GM19240 (cell line): Measurements from ENCODE around the gene ZIC3.
"Not testable (repeated sequence)": the region's sequence is repeated elsewhere in the genome, so short reads cannot be mapped to it uniquely, and the experiment has no call there.

Source experiments
- DNase-seq: peaks from one replicate; pipeline ENCODE4 v3.0.0; 2011; ENCODE audit warnings: low spot score; ENCODE audit not compliant: insufficient read length

Gene ZIC3

DNA sequence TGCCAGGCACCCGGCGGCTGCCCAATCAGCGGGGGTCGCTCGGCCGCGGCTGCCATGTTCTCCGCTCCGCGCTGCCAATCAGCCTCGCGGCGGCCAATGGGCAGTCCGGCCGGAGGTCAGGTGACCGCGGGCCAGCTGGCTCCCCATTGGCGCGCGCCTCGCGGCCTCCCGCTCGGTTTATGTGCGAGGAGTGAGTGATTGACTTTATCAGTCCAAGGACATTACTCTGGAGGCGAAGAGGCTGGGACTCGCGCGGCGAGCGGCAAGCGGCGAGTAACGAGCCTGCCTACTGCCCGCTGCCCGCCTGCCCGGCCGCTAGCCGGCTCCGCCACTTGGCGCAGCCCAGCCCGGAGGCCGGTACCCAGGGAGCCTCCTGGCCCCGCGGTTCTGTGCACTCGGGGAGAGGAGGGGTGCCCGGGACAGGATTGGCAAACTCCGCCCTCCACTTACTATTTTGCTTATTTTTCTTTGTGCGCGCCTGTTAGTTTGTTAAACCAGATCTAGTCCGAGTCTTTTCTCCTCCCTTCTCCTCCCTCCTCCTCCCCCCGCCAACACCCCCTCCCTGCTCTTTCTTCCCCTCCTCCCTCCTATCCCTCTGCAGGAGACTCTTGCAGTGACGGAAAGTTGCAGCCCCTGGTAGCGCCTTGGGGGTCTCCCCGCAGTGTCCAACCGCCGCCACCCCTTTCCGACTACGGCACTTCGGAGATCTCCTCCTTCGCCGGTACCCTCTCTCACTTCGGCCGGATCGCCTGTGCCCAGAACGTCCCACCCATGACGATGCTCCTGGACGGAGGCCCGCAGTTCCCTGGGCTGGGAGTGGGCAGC, at the start of gene ZIC3:
TSS of gene ZIC3 (plus strand) at position 207 of the 825 bp plus-strand sequence. CDS start at position 772, 565 bp downstream.
- DNase-seq: no peak

DNA sequence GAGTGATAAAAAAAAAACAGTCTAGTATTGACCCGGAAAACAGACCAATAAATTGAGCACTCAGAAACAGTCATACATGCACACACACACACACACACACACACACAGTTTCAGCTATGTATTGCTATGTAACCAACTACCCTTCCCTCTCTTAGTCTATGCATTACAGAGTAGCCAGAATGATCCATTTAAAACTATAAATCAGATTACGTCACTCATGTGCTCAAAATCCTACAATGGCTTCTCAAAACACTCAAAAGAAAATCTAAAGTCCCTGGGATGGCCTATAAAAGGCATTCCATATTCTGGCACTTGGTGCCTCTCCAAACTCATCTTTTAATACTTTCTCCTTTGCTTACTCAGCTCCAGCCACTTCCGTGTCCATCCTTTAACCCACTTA, 46.5 kb upstream of the ZIC3 start:
- DNase-seq: no peak

DNA sequence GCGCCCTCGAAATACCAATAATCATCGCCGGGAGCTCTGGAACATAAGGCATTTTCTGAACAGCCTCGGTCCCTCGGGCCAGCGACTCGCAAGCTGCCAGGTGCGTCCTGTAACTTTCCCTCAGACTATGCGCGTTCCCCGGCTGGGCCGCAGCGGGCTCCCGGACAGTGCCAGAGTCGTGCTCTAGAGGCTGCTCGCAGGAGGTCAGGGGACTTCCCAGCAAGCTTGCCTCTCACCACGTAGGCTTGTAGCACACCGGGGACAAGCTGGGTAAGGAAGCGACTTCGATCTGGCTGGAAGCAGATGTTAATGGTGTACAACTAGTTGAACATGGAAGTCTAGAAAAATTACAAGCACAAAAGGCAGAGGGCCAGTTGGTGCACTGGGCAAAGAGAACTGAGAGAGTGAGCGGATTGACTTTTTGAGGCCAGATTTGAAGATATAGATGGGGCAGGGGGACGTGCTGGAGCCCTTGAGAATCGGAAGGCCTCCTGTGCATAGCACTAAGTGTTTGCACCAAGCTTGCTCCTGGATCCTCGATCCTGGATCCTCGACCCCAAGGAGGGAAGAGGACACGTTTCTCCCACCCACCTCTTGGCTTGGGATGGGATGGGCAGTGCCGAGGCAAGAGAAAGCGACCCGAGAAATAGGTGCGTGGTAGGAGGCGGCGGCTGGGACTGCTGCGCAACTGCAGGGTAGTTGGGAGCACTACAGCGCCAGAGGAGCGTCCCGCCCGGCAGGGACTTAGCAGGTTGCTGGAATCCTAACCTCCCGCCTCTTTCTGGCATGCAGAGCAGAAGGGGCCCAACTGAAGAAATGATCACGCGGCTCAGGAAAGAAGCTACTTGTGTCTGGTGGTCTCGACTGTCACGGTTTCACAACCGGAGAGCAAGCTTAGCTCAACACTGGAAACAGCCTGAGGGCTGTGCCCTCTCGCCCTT, 19.9 kb upstream of the ZIC3 start:
- DNase-seq: no peak

DNA sequence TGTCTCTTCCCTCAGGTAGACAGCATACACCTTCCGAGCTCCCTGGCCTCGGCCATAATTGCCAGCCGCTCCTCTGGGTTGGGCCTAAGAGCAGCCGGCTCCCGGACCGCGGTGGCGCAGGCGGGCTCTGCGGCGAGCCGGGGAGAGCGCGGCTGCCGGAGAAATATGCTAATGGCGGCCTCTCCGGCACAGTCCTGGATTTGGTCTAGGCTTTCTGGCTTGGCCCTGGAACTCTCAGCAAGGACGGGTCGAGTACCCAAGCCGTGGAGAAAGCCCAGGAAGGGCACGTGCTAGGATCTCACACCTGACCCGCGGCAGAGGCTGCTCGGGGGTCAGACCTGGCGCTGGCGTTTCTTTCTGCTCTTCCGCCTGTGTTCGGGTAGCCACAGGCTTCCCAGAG, 18.6 kb upstream of the ZIC3 start:
- no peak for DNase-seq

DNA sequence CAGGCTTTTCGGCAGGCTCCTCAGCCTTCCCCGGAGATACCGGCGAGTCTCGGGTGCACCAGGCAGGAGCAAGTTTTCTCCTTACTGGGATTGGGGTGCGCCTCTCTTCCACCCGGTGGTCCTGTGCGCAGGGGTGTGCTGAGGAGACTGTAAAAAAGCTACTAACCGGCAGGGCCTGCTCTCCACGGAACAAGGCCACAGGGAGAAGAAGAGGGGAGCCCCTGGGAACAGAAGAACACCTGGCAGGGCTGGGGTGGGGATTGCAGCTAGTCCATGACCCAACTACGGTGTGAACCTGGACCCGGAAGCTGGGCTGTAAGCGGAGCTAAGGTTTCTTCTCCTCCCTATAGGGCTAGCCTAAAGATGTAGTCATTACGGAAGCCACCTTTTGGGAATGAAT, 17.7 kb upstream of the ZIC3 start:
- no peak for DNase-seq

DNA sequence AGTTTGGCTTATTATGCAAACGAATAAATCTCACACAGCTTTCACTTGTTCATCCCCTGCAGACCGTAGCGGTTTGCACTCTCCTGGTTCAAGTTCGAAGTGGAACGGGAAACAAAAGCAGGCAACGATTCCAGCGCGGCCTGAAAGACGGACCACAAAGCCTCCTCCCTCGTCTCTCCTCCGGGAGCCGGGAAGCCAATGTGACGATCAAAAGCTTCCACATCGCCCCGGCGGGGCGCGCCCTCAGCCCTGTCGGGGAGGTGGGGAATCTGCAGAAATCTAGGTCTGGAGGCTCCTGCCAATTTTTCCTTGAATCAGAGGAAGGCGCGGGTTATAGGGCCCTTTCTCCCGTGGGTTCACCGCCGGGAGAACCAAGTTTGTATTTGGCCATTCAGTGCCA, 16.9 kb upstream of the ZIC3 start:
- DNase-seq: no peak

DNA sequence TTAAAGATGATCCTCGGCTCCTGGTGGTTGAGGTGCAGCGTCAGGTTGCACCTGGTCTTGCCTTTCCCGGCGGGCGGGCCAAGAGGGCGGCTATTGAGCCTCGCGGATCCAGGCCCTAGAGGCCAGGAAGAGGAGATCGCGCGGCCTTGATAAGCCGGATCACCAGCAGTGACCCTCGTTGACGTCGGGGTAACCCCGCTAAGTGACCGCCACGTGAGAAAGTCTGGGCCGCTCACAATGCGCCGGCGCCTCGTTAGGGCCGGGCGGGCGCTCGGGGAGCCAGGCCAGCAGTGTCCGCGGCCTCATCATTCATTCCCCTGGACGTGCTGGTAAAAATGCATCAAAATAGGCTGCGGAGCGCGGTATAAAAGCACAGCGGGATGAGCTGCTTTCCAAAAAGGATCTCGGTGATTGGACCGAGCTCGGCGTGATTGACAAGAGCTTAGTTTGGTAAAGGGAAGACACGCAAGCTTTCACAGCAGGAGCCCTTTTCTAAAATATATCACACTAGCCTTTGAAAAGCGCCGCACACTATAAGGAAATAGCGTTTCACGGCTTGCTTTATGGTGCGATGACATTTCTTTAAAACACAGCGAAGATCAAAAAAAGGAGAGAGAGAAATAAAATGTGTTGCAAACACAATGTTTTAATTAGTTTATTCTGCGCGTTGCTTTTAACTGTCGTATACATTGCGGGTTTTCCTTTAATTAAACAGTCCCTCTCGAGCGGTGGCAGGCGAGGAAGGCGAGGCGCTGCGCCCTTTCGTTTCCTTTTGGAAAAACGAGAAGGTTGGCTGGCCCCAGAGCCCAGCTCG, 15.9 kb upstream of the ZIC3 start:
- DNase-seq: no peak

DNA sequence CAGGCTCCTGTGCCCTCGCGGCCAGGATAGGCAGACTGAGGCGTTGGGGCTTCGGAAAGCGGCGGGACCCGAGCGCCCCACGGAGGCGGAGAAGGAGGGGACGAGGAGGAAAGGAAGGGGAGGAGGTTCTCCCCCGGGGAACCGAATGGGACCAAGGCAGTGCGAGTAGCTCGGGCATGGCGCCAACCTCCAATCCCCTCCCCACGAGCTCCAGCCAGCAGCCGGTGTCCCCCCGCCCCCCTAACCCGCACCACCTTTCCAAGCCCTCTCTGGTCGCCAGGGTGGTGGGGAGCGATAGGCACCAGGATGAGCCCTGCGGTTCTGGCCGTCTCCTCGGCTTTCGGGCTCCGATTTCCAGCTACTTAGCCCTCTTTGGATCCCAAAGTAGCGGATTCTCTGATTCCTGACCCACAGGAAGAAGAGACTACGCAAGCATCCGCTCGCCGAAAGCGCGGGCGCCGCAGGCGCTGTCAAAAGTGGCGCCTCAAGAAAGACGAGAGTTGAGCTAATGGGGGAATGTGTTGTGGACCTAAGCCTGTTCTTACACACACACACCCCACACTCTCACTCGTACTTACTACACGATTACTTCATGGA, 15.2 kb upstream of the ZIC3 start:
- DNase-seq: no peak

DNA sequence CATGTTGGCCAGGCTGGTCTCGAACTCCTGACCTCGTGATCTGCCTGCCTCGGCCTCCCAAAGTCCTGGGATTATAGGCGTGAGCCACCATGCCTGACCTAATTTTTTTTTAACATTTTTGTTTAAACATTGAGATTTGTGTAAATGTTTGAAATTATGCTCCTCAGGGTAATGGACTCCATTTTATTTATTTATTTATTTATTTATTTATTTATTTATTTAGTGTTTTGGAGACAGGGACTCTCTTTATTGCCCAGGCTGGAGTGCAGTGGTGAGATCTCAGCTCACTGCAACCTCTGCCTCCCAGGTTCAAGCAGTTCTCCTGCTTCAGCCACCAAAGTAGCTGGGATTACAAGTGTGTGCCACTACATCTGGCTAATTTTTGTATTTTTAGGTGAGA, 13.8 kb upstream of the ZIC3 start:
- DNase-seq: not testable (repeated sequence)

DNA sequence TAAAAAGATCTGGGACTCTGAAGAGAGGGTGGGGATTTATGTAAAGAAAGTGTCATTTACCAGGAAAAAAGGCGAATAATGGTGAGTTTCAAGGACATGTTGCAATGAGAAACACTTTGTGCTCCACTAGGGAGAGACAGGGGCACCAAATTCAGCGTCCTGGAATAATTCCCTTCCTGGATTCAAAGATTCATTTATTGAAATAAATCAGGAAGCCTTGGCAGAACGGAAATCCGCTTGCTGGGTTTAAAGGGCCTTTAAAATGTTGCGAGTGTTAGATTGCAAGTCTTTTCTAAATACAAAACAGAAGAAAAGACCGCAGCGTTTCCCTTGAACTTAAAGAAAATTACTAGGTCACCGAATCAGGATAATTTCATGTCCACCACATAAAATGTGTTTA, 3.8 kb upstream of the ZIC3 start:
- no peak for DNase-seq

DNA sequence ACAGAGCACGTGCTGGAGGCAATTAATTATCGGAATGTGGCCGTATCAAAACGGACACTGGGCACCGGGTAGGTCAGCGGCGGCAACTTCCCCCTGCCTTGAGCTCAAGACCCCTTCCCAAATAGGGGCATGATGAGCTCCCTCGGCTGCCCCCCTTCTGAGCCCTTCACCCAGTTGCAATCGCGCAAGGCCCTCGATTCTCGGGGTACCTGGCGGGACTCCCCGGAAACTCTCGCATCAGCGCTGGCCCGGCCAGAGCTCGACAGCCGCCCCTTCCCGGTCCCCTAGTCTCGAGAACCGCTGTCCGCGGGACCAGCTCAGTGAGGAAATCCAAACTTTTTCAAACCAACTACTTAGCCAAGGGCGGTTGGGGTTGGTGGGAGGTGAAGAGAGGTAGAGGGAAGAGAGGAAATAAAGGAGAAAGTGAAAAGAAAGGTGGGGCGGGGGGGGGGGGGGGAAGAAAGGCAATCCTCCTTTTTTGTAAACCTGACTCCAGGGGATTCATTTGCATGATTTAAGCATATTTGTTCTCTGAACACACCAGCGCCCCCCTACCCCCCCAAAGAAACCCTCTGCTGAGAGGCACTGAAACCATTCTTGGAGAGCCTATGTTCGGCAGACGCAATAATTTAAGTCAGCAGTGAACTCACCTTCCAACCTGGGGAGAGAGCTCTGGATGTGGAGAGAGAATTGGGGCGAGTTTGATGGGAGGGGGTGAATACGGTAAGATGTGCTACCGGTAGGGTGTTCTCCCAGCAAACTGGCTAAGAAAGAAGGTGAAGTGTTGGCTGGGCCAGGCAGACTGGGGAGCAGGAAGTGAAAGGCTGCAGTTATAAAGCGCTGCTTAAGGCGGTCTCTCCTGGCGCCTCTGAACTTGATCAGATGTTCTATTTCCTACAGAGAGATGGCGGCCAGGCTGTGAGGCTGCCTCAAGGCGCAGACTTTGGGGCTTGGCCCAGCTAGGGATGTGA, 2.0 kb upstream of the ZIC3 start:
- DNase-seq: no peak

DNA sequence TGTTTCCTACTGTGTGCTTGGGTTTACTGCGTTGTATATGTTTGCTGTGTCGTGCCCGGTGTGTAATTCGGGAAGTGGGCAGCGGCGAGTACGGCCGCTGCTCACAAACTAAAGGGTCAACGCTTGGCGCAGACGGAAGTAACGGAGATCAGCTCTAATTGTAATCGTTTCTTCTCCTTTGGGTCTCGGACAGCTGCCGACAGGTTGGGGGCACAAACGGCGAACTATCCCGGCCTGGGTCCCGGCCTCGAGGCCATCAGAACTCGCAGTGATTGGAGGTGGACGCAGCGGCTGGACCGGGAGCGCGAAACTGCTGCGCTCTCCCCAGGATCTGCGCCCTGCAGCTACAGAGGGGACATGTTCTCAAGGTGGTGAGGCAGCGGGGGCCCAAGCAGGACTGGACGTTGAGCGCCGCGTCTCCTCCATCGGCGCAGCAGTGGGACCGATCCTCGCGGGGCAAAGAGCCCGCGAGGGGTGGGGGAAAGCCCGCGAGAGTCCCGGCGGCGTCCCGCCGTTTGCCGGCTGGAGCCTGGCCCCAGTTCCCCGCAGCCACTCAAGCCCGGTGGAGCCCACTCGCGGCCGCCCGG, 516 bp upstream of the ZIC3 start:
- DNase-seq: no peak

DNA sequence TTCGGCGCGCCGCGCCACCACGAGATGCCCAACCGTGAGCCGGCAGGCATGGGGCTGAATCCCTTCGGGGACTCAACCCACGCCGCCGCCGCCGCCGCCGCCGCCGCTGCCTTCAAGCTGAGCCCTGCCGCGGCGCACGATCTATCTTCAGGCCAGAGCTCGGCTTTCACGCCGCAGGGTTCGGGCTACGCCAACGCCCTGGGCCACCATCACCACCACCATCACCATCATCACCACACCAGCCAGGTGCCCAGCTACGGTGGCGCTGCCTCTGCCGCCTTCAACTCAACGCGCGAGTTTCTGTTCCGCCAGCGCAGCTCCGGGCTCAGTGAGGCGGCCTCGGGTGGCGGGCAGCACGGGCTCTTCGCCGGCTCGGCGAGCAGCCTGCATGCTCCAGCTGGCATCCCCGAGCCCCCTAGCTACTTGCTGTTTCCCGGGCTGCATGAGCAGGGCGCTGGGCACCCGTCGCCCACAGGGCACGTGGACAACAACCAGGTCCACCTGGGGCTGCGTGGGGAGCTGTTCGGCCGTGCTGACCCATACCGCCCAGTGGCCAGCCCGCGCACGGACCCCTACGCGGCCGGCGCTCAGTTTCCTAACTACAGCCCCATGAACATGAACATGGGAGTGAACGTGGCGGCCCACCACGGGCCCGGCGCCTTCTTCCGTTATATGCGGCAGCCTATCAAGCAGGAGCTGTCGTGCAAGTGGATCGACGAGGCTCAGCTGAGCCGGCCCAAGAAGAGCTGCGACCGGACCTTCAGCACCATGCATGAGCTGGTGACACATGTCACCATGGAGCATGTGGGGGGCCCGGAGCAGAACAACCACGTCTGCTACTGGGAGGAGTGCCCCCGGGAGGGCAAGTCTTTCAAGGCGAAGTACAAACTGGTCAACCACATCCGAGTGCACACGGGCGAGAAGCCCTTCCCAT, 1.1 kb downstream of the ZIC3 start:
- DNase-seq: no peak

DNA sequence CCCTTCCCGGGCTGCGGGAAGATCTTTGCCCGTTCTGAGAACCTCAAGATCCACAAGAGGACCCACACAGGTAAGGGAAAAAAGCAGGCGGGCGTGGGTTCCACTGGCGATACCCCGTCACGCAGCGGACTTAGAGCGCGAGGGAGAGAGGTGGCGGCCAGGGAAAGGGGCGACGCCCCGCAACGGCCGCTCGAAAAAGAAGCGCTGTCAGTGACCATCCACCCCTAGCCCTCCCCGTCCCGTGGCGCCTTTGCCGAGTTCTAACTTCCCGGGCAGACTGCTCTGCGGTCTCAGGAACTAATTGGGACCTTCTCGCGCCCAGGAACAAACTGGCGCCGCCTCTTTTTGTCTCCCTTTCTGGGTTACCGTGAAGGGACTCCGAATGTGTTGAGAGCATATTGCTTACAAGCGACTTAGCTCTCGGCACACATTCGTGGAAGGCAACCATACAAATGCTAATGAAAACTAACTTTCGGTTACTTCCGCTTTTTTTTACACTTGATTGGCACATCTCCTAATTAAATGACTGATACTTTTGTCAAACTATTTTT, 1.8 kb downstream of the ZIC3 start:
- no peak for DNase-seq

DNA sequence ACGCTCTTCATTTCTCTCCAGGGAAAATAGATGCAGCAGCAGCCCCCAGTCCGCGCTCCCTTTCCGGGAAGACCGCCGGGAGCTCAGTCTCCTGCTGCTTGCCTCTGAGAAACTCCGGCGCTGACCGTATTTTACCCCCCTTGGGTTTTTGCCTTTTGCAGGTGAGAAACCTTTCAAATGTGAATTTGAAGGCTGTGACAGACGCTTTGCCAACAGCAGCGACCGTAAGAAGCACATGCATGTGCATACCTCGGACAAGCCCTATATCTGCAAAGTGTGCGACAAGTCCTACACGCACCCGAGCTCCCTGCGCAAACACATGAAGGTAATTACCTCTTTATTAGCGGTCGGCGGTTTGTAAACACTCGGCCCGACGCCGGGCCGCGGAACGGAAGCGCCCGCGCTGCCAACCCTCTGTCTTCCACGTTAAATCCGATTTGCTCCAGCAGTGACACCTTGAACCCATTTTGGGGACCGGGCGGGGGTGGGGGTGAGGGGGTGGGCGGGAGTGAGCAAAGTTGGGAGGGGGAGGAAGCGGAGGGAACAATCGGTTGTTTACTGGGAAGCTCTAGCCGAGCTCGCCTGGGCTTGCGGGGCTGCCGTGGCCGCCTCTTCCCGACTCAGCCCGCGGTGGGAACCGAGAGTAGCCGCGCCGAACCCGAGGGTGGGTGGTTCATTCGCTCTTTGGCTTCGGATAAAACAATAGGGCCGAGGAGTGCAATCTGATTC, 3.0 kb downstream of the ZIC3 start:
- no peak for DNase-seq

DNA sequence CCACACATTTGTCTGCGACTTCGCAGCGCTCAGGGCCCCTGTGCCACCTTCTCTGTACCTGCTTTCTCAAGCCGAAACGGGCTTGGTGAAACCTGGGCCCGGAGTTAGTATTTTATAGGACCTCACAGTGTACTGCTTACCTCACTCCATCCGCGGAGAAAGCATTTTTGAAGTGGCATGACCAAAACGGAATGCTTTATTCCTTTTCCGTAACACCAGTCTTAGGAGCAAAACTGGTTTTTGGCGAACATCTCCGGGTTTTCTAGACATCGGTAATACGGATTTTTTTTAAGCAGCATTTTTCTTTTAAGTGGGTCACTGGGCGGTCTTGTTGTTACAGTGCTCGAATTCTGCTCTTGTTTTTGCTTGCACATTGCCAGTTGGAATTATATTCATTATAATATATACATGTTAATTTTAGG, 3.6 kb downstream of the ZIC3 start:
- DNase-seq: no peak

DNA sequence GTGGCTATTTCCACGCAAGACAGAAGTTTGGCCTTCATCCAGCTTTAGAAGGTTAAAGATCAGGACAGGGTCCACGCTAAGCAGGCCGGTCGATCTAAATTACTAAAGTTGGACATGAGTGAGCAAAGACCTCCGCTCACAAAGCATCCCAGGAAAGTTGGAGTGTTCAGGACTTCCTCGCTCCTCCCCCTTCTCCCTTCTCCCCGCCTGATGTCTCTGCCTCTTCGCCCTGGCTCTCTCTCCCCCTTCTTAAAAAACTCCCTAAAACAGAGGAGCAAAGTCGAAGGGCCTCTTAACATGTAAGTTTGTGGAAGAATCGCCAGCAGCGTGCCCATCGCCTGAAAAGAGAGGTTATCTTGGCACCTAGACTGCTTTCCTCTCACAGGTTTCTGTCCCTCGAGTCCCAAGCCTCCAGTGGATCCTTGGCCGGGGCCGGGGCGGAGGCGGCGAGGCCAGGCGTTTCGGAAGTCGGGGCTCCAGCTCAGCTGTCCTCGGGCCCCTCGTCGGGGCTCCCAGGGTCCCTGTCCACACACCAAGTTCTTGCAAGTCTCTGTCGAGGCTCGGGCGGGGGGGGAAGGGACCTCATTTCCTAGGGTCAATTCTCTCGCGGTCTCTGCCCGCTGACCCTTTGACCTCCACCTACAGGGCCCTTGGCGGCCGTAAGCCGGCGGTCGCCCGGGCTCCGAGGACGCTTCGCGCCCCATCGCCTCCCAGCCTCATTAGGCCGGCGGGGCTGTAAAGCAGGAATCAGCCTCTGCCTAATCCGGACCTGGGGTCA, 7.6 kb downstream of the ZIC3 start:
- no peak for DNase-seq
